B cell (primary cell): Measurements from ENCODE around the gene GRPEL1. TPM values are rescaled to one million over a fixed set of nuclear protein-coding genes. Genes with fewer than 3 reads are reported as not detected.

Experiments
- ATAC-seq: fragments of 200-7000 bp; cut with Tn5 transposase; one replicate; pipeline ENCODE4 v1.10.0; 2021; ENCODE audit warnings: low read depth, mild to moderate bottlenecking, moderate number of reproducible peaks, moderate library complexity
- CTCF ChIA-PET: fragments of 350-600 bp; sonication (Branson Sonifier 250); formaldehyde crosslinking; loops from one replicate; lab custom pipeline; 2021; ENCODE audit warnings: antibody characterized with exemption, inconsistent platforms; lab: Charles Lee
- POLR2A ChIA-PET: fragments of 350-600 bp; sonication (Branson Sonifier 250); formaldehyde crosslinking; loops from one replicate; lab custom pipeline; 2021; ENCODE audit warnings: antibody characterized with exemption; lab: Charles Lee
- DNase-seq: peaks from one replicate; pipeline ENCODE4 v3.0.0; 2013
- H2AFZ ChIP-seq: 2 replicates; pipeline ENCODE4 v1.6.1; 2012; ENCODE audit warnings: mild to moderate bottlenecking, low read depth, low read length; ENCODE audit not compliant: insufficient read depth, poor library complexity, severe bottlenecking
- H3K27ac ChIP-seq, 2 donors: 1 replicate in 1 of 2; 2 replicates in 1 of 2; pipeline ENCODE4 v1.5.1; 2012 to 2013; ENCODE audit warnings: low read length in 2 of 2, mild to moderate bottlenecking in 2 of 2, moderate library complexity in 1 of 2
- H3K27me3 ChIP-seq, 4 experiments: fragments of 200-600 bp in 1 of 4; sonication (generic) in 1 of 4; replicated peaks in 1 of 4; 1 replicate in 2 of 4; 2 replicates in 2 of 4; pipeline versions ENCODE4 v1.6.1 to v1.7.0; 2013 to 2016; ENCODE audit warnings: low read length in 3 of 4, mild to moderate bottlenecking in 2 of 4, mixed read lengths in 1 of 4, moderate library complexity in 1 of 4; ENCODE audit not compliant: insufficient read depth in 4 of 4, control insufficient read depth in 3 of 4; ENCODE audit errors: control extremely low read depth in 1 of 4
- H3K36me3 ChIP-seq, 2 experiments: replicated peaks in 1 of 2; 1 replicate in 1 of 2; 2 replicates in 1 of 2; pipeline versions ENCODE4 v1.6.1 to v1.7.1; 2013; ENCODE audit warnings: low read length in 1 of 2; ENCODE audit not compliant: insufficient read depth in 2 of 2, control insufficient read depth in 1 of 2; ENCODE audit errors: control extremely low read depth in 1 of 2, extremely low read depth in 1 of 2
- H3K4me1 ChIP-seq, 2 donors: fragments of 200-600 bp in 1 of 2; sonication (generic) in 1 of 2; 1 replicate in 1 of 2; 2 replicates in 1 of 2; pipeline versions ENCODE4 v1.5.1 to v1.6.1; 2013 to 2017; ENCODE audit warnings: low read length in 2 of 2; ENCODE audit not compliant: control insufficient read depth in 2 of 2, insufficient read depth in 2 of 2
- H3K4me2 ChIP-seq: replicated peaks from 2 replicates; pipeline ENCODE3; 2012; ENCODE audit warnings: mild to moderate bottlenecking, low read depth, low read length; ENCODE audit not compliant: poor library complexity, severe bottlenecking
- H3K4me3 ChIP-seq, 5 experiments: fragments of 200-600 bp in 1 of 5; sonication (generic) in 1 of 5; 1 replicate in 3 of 5; 2 replicates in 2 of 5; pipeline versions ENCODE4 v1.5.1 to v1.7.0; 2011 to 2016; ENCODE audit warnings: low read length in 4 of 5, mild to moderate bottlenecking in 4 of 5, low read depth in 2 of 5, control low read depth in 1 of 5, moderate library complexity in 1 of 5; ENCODE audit not compliant: insufficient read depth in 1 of 5; ENCODE audit errors: control extremely low read depth in 1 of 5, extremely low read depth in 1 of 5
- H3K79me2 ChIP-seq: fragments of 200-600 bp; sonication (generic); one replicate; pipeline ENCODE4 v1.6.0; 2016; ENCODE audit warnings: low read length; ENCODE audit not compliant: control insufficient read depth, insufficient read depth
- H3K9ac ChIP-seq: fragments of 200-600 bp; sonication (generic); 2 replicates; pipeline ENCODE4 v1.6.1; 2017; ENCODE audit warnings: mild to moderate bottlenecking, low read length, moderate library complexity
- H3K9me3 ChIP-seq, 3 donors: one replicate each; pipeline versions ENCODE4 v1.6.1 to v1.7.1; 2013; ENCODE audit warnings: low read length in 2 of 3; ENCODE audit not compliant: control insufficient read depth in 2 of 3, insufficient read depth in 1 of 3; ENCODE audit errors: control extremely low read depth in 1 of 3
- H4K20me1 ChIP-seq: 2 replicates; pipeline ENCODE4 v1.6.0; 2012; ENCODE audit warnings: mild to moderate bottlenecking, low read length; ENCODE audit not compliant: insufficient read depth, control insufficient read depth, poor library complexity, severe bottlenecking
- H3K27ac Mint-ChIP-seq: one replicate; pipeline ENCODE4 v1.8.0; 2021; ENCODE audit warnings: mixed read lengths
- H3K27me3 Mint-ChIP-seq: one replicate; pipeline ENCODE4 v1.8.0; 2021; ENCODE audit warnings: mixed read lengths
- H3K4me1 Mint-ChIP-seq: one replicate; pipeline ENCODE4 v1.8.0; 2021; ENCODE audit warnings: mixed read lengths
- H3K4me3 Mint-ChIP-seq: one replicate; pipeline ENCODE4 v1.8.0; 2021; ENCODE audit warnings: mixed read lengths
- H3K9me3 Mint-ChIP-seq: one replicate; pipeline ENCODE4 v1.8.0; 2022; ENCODE audit warnings: mixed read lengths; ENCODE audit not compliant: insufficient read depth
- CTCF ChIP-seq: fragments of 200-600 bp; IDR thresholded peaks from one replicate; pipeline ENCODE4 v1.8.0; 2022; ENCODE audit warnings: antibody characterized with exemption, mild to moderate bottlenecking
- EZH2 ChIP-seq: IDR thresholded peaks from 2 replicates; pipeline ENCODE4 v1.6.1; 2012; ENCODE audit warnings: borderline replicate concordance, low read depth, mild to moderate bottlenecking, moderate library complexity, low read length; ENCODE audit not compliant: insufficient read depth, poor library complexity, severe bottlenecking
- WGBS: methylation state at CpG from one replicate; pipeline ENCODE4 v1.1.5; 2013; ENCODE audit warnings: missing lambda C conversion rate; ENCODE audit not compliant: insufficient coverage; 5-methylcytosine and 5-hydroxymethylcytosine counted together
- intact Hi-C: fragments of 100-400 bp; cut with micrococcal nuclease; formaldehyde crosslinking; loops from one replicate; pipeline ENCODE4 v1.10.0; 2022
- polyA plus RNA-seq: library from polyadenylated mRNA; depleted of rRNA; stranded (reverse); fragments of >200 nt; gene quantifications from 2 replicates; pipeline ENCODE4 v1.2.3, GENCODE V29; 2012
- total RNA-seq, 2 donors: library from RNA; stranded (reverse); fragments of 120-200 nt in 1 of 2; gene quantifications; 1 replicate in 1 of 2; 2 replicates in 1 of 2; pipeline versions ENCODE4 v1.2.3 to v1.2.4, GENCODE V29; 2013 to 2022

GRPEL1 gene
- total and polyA plus RNA-seq, 2 donors (not counting 1 experiment from before 2014, with no cell fraction given), result 15.0 to 26.0 TPM

GRCh38 chr4:7092026-7092425 is 24.2 kb upstream of the GRPEL1 start:
- POLR2A ChIA-PET, result no interaction called here
- intact Hi-C loops, result no loop called here
- CTCF ChIA-PET, result no interaction called here

More at GRCh38 chr4:7092026-7092425, 24.2 kb upstream of the GRPEL1 start:
- DNase-seq (no peak), ATAC-seq (no peak)
- no peaks in the 10 kb centered on the region for H3K79me2 ChIP-seq
- WGBS, result no CpG with 5 or more reads among the region's 3 CpGs
- H2AFZ ChIP-seq, result no peak overlapping the region
- no peaks in the 10 kb centered on the region for H3K4me1 ChIP-seq
- no peak overlapping the region for H3K9ac ChIP-seq
- H3K9me3 Mint-ChIP-seq, result no peaks in the 10 kb centered on the region
- TF ChIP-seq CTCF (no peak), EZH2 (no peak)
- no peaks in the 10 kb centered on the region for H3K4me1 Mint-ChIP-seq
- peaks cover 45% of the 10 kb centered on the region for H3K27me3 Mint-ChIP-seq
- H3K27ac ChIP-seq, result no peak overlapping the region
- H3K4me3 ChIP-seq, result no peak overlapping the region
- no peaks in the 10 kb centered on the region for H3K36me3 ChIP-seq
- peaks cover 1 to 5% (median 1%) of the 10 kb centered on the region in 3 donors for H3K9me3 ChIP-seq
- H3K27me3 ChIP-seq, result peaks cover 0 to 23% (median 11%) of the 10 kb centered on the region in 4 experiments
- no peak overlapping the region for H3K4me3 Mint-ChIP-seq
- no peak overlapping the region for H3K4me2 ChIP-seq
- H4K20me1 ChIP-seq, result no peaks in the 10 kb centered on the region
- no peak overlapping the region for H3K27ac Mint-ChIP-seq
